SH-SY5Y (cell line): Measurements from ENCODE around the gene HAO2.

ENCODE experiments used
- GATA2 ChIP-seq: IDR thresholded peaks from 2 replicates; pipeline ENCODE4 v1.6.1; 2011; ENCODE audit warnings: mild to moderate bottlenecking, low read depth, low read length
- GATA3 ChIP-seq: IDR thresholded peaks from 2 replicates; pipeline ENCODE4 v1.6.1; 2011; ENCODE audit warnings: low read depth, mild to moderate bottlenecking, low read length, moderate library complexity

DNA sequence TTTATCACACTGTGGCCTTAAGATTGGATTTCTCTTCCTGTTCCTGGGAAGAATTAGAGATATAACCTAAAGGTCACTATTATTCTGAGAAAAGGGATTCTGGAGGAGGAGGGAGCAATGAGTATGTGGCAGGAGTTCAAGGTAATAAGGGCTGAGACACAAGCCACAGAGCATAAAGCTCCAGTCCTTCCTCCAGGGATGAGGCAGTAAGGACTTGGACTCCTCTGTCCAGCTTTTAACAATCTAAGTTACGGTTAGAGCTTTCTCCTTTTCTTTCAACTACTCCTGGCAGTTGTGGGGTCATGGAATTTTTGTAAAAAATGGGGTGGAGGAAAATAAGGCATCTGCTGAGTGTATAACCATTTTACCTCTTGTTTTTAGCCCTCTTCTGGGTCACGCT is 46.4 kb downstream of the HAO2 start, which contains the start of gene HSD3B2:
- TF ChIP-seq GATA2 (no peak), GATA3 (no peak)
